ENCODE data around the gene PDE8A.

- TF ChIP-seq CTCF (IDR thresholded peaks at IDR 0.05) (no peak), POLR2A (IDR thresholded peaks at IDR 0.05) (no peak)
Measured at GRCh38 chr15:84937144-84937543, 44.5 kb upstream of the PDE8A start.
